Stimulated activated CD4-positive, alpha-beta T cell treated with anti-CD3 and anti-CD28 coated beads, Interleukin-15, amount 100 ng/mL, for 1 hour (primary cell): ENCODE data around the gene MCM9.
A peak's percentile ranks its signal among the peaks of the same experiment; 100 is the strongest.
"Not testable (repeated sequence)": the region's sequence is repeated elsewhere in the genome, so short reads cannot be mapped to it uniquely, and the experiment has no call there.

Source experiments
- DNase-seq, 2 donors: peaks; one replicate each; pipeline ENCODE4 v3.0.0-alpha.2; 2020; ENCODE audit warnings: low read depth in 1 of 2, low spot score in 1 of 2

Gene MCM9

GRCh38 chr6:118868901-118869300, 66.1 kb downstream of the MCM9 start:
- not testable (repeated sequence) for DNase-seq

- no peak for DNase-seq
These were observed 67.8 kb downstream of the MCM9 start for GRCh38 chr6:118867181-118867580.

GRCh38 chr6:118865100-118865391, 69.9 kb downstream of the MCM9 start:
- DNase-seq: no peak

- no peak for DNase-seq
These were observed 70.4 kb downstream of the MCM9 start for GRCh38 chr6:118864341-118865099.

- DNase-seq: no peak
These were observed 72.5 kb downstream of the MCM9 start for GRCh38 chr6:118862443-118862842.

DNA sequence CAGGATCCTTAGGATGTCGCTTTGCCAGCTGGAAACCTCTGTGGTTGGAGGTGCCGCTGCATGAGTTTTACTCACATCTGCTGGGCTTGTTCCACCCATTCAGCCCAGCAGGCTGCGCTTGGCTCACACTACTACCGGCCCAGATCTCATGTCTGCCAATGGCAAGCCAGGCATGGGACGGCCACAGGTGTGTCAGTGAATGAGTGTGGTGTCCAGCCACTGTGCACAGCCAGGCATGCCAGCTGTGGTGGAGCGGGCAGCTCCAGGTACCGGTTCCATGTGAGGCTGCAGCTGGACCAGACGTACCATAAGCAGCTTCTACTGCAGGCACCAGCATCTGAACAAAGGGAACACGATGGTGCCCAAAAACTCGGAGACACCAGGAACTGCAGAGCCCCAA, 74.1 kb downstream of the MCM9 start:
- no peak for DNase-seq

DNA sequence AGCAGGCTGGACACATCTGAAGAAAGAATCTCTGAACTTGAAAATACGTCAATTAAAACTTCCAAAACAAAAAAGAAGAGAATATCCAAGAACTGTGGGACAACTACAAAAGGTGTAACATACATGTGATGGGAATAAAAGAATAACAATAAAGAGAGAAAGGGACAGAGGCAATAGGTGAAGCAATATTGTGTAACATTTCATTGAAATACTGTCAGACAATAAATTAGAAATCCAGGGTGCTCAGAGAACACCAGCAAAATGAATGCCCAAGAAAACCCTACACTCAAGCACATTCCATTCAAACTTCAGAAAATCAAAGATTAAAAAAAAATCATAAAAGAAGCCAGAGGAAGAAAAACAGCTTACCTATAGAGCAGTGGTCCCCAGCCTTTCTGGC, 74.6 kb downstream of the MCM9 start:
- no peak for DNase-seq

- DNase-seq: no peak
These were observed 75.4 kb downstream of the MCM9 start for GRCh38 chr6:118859517-118860064.

DNA sequence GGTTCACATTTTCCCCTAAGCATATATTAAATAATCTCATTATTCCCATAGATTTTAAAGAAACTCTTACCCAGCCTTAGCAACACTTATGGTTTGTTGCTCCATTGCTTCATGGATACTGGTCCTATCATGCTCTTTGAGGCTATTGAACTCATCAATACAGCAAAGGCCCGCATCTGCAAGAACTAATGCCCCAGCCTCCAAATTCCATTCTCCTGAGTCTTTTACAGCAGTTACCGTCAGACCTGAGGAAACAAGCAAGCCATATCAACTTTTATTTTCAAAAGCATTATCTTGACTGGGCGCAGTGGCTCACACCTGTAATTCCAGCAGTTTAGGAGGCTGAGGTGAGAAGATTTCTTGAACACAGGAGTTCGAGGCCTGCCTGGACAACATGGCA, 78.7 kb downstream of the MCM9 start:
- DNase-seq: no peak

DNA sequence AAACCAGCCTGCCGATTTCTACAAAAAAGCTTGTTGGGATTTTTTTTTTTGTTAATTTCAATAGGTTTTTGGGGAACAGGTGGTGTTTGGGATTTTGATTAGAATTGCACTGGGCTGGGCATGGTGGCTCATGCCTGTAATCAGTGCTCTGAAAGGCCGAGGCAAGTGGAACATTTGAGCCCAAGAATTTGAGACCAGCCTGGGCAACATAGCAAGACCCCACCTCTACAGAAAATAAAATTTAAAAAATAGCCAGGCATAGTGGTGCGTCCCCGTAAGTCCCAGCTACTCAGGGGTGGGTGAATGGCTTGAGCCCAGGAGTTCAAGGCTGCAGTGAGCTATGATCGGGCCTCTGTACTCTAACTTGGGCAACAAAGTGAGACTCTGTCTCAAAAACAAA, 81.6 kb downstream of the MCM9 start:
- DNase-seq: no peak

- DNase-seq: no peak
These were observed 90.0 kb downstream of the MCM9 start for GRCh38 chr6:118844915-118845314.

GRCh38 chr6:118843685-118844390, 91.1 kb downstream of the MCM9 start:
- DNase-seq: no peak

GRCh38 chr6:118830691-118831090, 104.3 kb downstream of the MCM9 start:
- no peak for DNase-seq

- no peak for DNase-seq
These were observed 105.0 kb downstream of the MCM9 start for GRCh38 chr6:118829817-118830478.

- DNase-seq: no peak
These were observed 108.9 kb downstream of the MCM9 start for GRCh38 chr6:118826096-118826495.

DNA sequence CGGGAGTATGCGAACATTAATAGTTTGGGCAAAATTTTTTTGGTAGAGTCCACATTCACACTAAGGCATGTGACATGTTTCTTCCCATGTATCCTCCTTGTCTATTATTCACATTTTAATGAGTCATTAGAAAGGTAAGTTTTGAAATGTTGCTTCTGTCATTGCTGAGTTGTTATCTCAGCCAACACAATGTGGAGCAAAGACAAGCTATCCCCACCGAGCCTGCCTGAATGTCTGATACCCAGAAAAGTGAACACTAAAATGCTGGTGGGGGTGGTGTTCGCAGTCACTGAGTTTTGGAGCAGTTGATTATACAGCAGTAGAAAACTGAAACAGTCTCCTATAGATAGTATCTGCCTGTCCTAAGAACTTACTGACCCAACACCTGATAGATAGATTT, 109.3 kb downstream of the MCM9 start:
- DNase-seq: no peak

GRCh38 chr6:118815495-118815894, 119.5 kb downstream of the MCM9 start:
- no peak for DNase-seq

DNA sequence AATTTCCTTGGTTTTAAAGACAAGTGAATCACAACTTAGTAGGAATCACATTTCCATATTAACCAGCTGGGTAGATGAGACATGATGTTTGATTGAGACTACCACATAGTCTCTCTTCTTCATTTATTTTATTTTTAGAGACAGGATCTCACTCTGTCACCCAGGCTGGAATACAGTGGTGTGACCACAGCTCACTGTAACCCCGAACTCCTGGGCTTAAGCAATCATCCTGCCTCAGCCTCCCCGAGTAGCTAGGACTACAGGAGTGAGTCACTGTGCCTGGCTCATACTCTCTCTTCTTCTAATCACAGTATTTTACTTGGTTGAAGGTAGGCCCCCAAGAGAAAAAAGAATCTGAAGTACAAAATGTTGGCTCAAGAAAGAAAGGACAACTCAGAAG, 121.2 kb downstream of the MCM9 start:
- DNase-seq: no peak

DNA sequence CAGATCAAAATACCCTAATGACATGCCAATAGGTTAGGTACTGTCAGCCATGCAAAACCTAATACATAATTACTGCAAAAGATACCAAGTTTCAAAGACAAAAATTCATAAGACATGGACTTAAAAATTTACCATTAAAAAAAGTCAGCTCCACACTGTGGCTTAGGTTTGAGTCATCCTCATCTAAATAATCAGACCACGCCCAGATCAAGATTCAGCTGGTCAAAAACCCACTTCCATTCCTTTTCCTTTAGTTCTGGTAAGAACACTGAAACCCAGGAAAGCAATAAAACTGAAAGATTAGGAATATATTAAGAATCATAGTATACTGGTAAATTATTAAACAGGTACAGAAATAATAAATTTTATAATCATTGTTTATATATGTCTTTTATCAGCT, 122.0 kb downstream of the MCM9 start:
- DNase-seq: no peak

DNA sequence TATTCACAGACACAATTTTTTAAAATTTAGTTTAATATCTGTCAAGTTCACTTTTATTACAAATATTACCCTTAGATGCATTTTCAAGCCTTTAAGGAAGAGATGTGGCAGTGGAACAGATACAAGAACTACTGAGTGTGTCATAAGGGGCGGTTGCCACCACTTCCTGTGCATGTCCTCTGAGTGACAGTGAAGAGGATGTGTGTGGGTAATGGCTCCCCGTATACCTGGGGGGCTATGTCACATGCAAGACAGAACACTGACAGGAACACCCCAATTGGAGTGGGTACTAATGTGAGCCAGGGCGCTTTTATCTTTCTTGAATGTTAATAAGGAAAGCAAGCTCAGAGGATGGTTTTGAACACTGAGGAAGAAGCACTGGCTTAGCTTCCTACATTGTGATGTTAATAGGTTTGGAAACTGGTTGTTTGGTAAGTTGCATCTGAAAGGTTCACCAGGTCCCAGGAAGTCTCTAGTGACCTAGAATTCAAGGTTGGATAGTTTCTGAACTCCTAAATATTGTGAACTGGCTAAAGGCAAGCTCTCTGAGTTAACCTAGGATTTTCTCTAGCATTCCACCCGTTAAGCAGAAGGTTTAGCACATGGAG, 124.4 kb downstream of the MCM9 start:
- peak; percentile 22 to 35 for DNase-seq

DNA sequence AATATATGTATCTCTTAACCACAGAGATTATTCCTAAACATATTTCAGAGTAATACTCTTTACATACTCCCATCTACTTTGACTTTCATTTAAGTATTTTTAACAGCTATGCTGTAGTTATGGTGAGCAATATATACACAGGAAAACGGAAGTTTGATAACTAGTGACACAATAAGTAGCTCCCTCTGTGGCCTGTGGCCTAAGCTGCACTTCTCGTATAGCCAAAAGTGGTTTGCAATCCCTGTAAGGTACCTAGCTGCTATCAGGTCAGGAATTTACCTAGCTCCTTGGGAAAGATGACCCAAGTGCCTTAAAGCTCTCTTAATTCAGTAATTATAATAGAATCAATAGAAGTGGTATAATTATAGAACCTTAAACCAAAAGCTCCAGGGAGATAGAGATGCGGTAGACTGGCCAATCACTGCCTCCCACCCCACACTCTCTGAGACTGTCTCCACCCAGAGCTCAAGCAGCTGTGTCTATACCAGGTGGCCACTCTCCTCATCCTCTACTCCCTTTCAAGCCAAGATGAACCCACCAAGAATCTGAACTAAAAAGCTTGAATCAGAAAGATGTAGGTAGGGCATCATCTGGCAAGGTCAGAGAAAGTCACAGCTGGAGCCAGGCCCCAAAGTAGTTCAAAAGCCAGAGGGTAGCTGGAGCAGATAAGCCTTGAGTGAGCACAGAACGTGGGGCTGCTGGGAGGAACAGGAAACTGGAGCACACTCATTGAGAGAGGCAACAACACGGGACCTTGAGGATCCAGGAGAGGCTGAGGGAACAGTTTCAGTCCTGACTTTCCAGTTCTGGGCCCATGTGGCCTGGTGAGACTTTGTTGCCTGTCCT, 125.9 kb downstream of the MCM9 start:
- no peak for DNase-seq
